ENCODE results near the gene CETP.

CETP gene

GRCh38 chr16:56935201-56935600 lies 26.5 kb upstream of the CETP start:
- no peak for DNase-seq (ENCODE audit: low read depth)
- peak overlapping the region; percentile 91 for H3K4me3 ChIP-seq (ENCODE audit: control insufficient read depth, low read depth, low read length)
- TF ChIP-seq CTCF (IDR thresholded peaks at IDR 0.05; ENCODE audit: control insufficient read depth, insufficient read depth, low read depth, low read length, missing control alignments), result no peak

GRCh38 chr16:56936491-56936890 lies 25.3 kb upstream of the CETP start:
- peak; percentile 45 for DNase-seq (ENCODE audit: low read depth)
- no peak for TF ChIP-seq CTCF (IDR thresholded peaks at IDR 0.05; ENCODE audit: control insufficient read depth, insufficient read depth, low read depth, low read length, missing control alignments)
- H3K4me3 ChIP-seq (ENCODE audit: control insufficient read depth, low read depth, low read length), result peak overlapping the region; percentile 19

GRCh38 chr16:56936950-56937349 lies 24.8 kb upstream of the CETP start:
- no peak for DNase-seq (ENCODE audit: low read depth)
- no peak for TF ChIP-seq CTCF (IDR thresholded peaks at IDR 0.05; ENCODE audit: control insufficient read depth, insufficient read depth, low read depth, low read length, missing control alignments)

GRCh38 chr16:56938664-56939513 lies 22.9 kb upstream of the CETP start:
- TF ChIP-seq CTCF (IDR thresholded peaks at IDR 0.05; ENCODE audit: control insufficient read depth, insufficient read depth, low read depth, low read length, missing control alignments), result no peak
- H3K4me3 ChIP-seq (ENCODE audit: control insufficient read depth, low read depth, low read length), result no peak overlapping the region
- DNase-seq (ENCODE audit: low read depth), result no peak

More at GRCh38 chr16:56936950-56937349, 24.8 kb upstream of the CETP start:
- H3K4me3 ChIP-seq (ENCODE audit: control insufficient read depth, low read depth, low read length), result no peak overlapping the region

GRCh38 chr16:56939801-56940200 lies 21.9 kb upstream of the CETP start:
- TF ChIP-seq CTCF (IDR thresholded peaks at IDR 0.05; ENCODE audit: control insufficient read depth, insufficient read depth, low read depth, low read length, missing control alignments), result no peak
- no peak for DNase-seq (ENCODE audit: low read depth)
- no peak overlapping the region for H3K4me3 ChIP-seq (ENCODE audit: control insufficient read depth, low read depth, low read length)

- DNase-seq (ENCODE audit: low read depth), result no peak
- no peak for TF ChIP-seq CTCF (IDR thresholded peaks at IDR 0.05; ENCODE audit: control insufficient read depth, insufficient read depth, low read depth, low read length, missing control alignments)
- no peak overlapping the region for H3K4me3 ChIP-seq (ENCODE audit: control insufficient read depth, low read depth, low read length)
Observed at GRCh38 chr16:56941092-56941491, 20.7 kb upstream of the CETP start.
